ENCODE measurements around the gene GAREM1.
A peak's percentile ranks its signal among the peaks of the same experiment; 100 is the strongest.

Gene GAREM1

GRCh38 chr18:32459361-32460101 is 11.2 kb downstream of the GAREM1 start:
- DNase-seq (ENCODE audit: low read depth, low spot score) = no peak

DNA sequence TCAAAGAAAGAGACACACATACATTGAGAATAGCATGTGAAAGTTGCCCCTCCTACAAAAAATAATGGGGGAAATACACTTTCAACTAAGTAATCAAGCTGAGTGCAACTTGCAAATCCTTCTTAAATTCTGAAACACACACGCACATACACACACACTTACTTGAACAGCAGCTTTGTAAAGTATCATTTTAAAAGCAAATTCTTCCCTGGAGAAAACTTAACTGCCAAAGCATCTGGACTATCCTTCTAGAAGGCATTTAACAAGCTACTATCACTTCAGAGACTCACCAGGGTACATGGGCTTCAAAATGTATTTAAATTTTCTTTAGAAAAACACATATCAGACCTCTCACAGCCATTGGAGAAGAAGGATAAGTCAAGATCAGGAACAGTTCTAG is 15.3 kb downstream of the GAREM1 start:
- DNase-seq (ENCODE audit: low read depth, low spot score) = no peak

- no peak for DNase-seq (ENCODE audit: low read depth, low spot score)
Measured at GRCh38 chr18:32454593-32454992, 16.1 kb downstream of the GAREM1 start.

DNA sequence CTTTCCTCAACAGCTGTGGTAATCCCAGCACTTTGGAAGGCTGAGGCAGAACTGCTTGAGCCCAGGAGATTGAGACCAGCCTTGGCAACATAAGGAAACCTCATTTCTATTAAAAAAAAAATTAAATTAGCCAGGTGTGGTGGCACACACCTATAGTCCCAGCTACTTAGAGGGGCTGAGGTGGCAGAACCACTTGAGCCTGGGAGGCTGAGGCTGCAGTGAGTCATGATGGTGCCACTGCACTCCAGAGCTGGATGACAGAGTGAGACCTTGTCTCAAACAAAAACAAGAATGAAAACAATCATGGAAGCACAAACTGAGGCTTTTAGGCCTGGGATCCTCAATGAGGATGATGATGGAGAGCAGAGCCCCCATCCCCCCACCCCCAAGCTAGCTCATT is 19.8 kb downstream of the GAREM1 start:
- DNase-seq (ENCODE audit: low read depth, low spot score) = no peak

- no peak for DNase-seq (ENCODE audit: low read depth, low spot score)
Measured at GRCh38 chr18:32450026-32450691, 20.5 kb downstream of the GAREM1 start.

DNA sequence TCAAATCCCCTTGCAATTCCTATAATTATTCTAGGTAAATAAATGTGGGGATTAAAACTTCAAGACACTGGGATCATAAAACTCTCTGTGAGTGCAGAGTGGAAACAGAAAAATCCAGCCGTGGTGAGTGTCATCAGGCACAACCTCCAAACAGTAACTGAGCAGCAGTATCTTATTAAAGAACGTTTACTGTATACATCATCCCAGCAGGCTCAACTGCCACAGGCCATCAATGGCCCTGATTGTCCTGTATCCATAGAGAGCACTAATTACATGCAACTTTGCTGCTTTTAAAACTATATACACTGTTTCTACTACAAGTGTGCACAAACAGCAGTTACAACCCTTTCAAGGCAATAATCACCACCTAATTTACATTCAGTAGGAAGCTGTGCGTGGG is 23.9 kb downstream of the GAREM1 start:
- DNase-seq (ENCODE audit: low read depth, low spot score) = no peak

DNA sequence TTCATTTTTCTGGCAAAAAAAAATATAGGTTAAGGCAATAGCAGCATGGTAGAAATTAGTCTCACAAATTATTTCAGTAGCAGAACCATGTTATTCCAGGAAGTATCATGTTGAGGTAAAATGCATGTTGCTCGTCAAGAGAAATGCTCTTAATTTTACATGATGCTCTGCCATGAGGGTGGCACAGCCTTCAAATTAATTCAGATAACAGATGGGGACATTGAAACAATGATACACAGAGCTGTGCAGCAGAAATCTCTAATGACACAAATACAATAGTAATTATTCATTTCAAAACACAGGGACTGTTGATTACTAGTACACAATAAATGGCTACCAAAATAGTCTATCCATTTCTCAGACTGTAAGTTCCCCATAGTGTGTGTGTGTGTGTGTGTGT is 24.8 kb downstream of the GAREM1 start:
- no peak for DNase-seq (ENCODE audit: low read depth, low spot score)

DNA sequence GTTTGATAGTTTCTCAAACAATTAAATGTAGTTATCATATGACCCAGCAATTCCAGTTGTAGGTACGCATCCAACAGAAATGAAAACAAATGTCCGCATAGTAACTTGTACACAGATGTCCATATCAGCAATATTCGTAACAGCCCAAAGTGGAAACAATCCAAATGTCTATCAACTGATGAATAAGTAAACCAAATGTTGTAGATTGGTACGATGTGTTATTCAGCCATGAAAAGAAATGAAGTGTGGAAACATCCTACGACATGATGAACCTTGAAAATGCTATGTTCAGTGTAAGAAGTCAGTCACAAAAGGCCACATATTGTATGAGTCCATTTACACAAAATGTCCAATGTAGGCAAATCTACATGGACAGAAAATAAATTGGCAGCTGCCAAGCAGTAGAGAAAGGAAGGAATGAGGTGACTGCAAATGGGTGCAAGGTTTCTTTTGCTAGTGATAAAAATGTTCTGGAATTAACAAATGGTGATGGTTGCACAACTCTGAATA is 26.9 kb downstream of the GAREM1 start:
- DNase-seq (ENCODE audit: low read depth, low spot score) = no peak

DNA sequence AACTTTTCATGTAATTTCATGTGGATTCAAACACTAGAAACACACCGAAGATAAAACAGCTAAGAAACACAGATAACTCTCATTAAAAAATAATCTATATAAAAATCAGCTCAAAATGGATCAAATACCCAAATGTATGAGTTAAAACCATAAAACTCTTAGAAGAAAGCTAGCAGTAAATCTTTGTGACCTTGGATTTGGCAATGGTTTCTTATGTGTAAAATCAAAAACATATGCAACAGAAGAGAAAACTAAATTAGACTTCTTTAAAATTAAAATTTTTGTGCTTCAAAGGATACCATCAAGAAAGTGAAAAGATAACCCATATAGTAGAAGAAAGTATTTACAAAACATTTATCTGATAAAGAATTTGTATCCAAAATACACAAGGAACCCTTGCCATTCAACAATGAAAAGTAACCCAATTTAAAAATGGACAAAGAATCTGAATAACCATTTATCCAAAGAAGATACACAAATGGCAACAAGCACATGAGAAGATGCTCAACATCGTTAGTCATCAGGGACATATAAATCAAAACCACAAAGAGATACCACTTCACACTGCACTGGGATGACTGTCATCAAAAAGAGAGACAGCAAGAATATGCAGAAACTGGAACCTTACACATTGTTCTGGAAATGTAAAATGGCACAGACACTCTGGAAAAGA is 27.5 kb downstream of the GAREM1 start:
- no peak for DNase-seq (ENCODE audit: low read depth, low spot score)

- no peak for DNase-seq (ENCODE audit: low read depth, low spot score)
Measured at GRCh38 chr18:32442575-32442974, 28.1 kb downstream of the GAREM1 start.

DNA sequence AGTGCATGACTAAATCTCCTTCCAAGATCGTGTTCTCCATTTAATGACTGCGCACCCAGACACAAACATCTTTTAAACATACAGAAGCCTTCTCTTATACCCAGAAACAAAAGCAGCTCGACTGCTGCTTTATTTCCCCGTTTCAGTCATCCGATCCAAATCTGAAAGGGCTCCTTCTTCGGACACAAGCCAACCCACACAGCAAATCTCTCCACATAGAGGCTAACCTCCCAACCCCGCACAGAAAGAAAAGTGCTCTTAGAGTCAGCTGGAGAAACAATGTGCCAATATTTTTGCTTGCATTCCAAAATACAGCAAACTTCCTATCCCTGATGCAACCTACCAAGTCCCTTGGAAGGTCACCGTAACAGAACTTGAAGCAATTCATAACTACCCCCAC is 29.1 kb downstream of the GAREM1 start:
- DNase-seq (ENCODE audit: low read depth, low spot score) = peak; percentile 31

GRCh38 chr18:32440518-32440917 is 30.2 kb downstream of the GAREM1 start:
- DNase-seq (ENCODE audit: low read depth, low spot score) = no peak

GRCh38 chr18:32439802-32440201 is 30.9 kb downstream of the GAREM1 start:
- DNase-seq (ENCODE audit: low read depth, low spot score) = no peak

- no peak for DNase-seq (ENCODE audit: low read depth, low spot score)
Measured at GRCh38 chr18:32439241-32439640, 31.4 kb downstream of the GAREM1 start.

- no peak for DNase-seq (ENCODE audit: low read depth, low spot score)
Measured at GRCh38 chr18:32438173-32438572, 32.5 kb downstream of the GAREM1 start.

DNA sequence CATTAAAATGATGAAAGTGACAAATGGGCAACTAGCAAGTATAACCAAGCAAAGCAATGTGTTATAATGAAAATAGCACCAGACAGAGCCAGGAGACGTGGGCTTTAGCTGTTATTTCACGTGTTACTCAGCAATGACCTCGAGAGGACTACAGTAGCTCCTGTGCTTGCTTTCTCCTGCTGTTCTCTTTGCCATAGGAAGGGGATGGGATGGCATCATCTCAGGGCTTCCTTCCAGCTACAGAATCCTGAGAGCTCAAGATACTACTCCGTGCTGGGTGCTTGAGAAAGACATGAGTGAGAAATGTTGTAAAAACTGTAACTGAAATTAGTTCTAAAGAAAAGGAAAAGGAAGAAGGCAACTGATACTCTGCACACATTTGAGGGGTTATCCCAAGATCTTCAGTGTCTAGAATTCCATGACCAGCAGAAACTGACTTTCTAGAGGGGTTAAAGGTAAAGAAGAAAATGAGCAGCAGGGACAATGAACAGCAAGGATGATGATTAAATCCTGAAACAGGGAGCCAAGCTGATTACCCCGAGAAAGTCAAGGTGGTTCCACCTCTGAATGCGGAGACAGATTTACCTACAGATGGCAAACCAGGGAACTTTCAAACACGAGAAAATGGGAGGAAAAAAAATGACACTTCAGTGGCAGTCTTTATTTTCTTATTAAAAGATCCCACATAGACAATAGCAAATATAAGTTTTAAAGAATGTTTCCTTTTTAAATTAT is 33.4 kb downstream of the GAREM1 start:
- no peak for DNase-seq (ENCODE audit: low read depth, low spot score)

DNA sequence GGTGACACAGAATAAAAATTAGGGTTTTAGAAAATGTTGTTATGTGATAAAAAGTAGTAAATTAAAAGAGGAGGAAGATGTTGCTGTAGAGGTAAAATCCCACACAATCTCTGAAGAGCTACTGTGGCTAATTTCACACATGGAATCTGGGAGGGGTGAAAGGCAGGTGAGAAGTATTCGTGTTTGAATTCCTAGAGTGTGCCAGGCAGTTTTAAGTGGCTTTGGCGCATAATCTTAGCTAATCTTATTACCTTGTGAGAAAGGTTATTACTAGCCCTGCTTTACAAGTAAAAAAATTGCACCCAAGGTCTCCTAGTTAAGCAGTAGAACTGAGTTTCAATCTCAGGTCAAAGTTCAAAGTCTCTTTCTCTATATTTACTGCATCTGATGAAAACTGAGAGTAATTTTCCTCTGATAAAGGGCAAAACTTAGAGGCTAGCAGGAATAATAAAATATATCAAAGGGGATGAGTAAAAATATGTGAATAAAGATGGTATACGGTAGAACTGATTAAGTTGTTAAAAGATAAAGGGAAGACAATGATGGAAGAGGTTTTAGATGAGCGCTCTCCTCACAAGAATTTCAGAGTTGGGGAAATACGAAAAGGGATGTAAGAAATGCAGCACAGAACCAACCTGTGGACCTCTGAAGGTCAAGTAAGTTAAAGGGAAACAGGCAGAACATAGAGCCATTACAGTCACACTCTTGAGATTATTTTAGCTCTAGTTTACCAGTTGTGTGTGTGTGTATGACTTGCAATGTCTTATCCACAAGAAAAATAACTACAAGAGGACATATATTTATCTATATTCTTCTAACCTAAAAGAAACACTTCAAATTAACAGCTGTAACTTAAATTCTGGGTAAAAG is 34.8 kb downstream of the GAREM1 start:
- DNase-seq (ENCODE audit: low read depth, low spot score) = no peak

DNA sequence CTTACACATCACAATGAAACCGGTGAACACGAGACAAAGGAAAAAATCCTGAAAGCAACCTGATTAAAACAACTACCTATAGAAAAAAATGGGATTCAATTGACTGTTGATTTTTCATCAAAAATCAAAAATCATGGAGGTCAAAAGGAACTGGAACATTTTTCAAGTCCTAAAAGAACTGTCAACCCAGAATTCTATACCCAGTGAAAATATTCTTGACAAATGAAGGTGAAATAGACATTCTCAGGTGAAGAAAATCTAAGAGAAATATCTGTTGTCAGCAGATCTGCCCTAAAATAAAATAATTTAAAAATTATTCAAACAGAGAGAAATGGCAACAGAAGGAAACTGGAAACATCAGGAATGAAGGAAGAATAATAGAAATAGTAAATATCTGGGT is 38.9 kb downstream of the GAREM1 start:
- no peak for DNase-seq (ENCODE audit: low read depth, low spot score)

DNA sequence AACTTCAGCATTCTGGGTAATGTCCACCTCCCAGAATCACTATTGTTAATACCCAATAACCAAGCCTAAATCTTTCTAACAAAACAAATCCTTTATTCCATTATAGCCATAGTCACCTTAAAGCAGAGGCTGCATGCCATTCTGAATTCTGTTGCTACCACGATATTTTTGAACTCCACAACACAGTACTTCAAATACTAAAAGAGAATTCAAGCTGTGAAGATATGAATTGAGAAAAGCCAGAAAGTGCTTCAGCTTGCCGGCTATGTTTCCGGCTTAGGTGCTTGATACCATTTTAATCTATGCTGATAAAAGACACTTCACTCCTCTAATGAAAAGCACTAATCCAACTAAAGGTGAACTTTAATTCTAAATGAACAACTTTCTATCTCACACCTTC is 41.3 kb downstream of the GAREM1 start:
- no peak for DNase-seq (ENCODE audit: low read depth, low spot score)

DNA sequence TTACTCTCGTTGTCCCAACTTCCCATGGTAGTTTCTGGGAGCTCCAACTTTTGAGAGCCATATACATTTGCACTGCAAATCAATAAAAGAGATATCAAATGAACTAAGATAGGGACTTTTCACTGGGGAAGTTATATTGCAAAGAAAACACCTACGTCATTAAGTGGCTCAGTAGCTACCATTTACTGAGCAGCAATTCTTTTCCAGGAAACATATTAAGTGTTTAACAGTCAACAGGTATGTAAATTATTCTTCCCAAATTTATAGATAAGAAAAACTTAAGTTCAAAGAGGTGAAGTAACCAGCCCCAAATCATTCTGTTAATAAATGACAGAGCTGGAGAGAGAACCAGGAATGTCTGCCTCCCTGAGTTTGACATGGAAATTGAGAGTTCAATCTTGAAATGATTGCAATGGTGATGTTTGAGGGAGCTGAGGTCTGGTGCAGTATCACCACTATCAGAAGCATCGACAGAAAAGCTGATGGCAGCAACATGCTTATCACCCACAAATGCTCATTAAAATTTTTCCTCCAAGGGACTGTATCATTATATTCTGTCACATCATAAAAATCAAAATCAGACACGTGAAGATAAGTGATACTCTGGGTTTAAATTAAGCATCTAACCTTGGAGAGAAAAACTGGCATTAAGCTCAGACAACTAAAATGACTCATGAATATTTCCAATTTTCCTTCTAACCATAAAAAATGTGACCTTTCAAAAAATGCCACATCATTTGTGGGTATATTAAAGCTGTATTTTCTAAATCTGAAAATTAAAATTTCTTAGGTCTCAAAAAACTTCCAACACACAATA is 43.4 kb downstream of the GAREM1 start:
- DNase-seq (ENCODE audit: low read depth, low spot score) = no peak
